GM12891 (cell line): ENCODE measurements around the gene ULK2.

Source experiments
- POLR2A ChIP-seq: IDR thresholded peaks from 2 replicates; pipeline ENCODE4 v1.6.1; 2011; ENCODE audit warnings: low read depth, low read length, control low read depth
- POLR2AphosphoS5 ChIP-seq: IDR thresholded peaks from 2 replicates; pipeline ENCODE4 v1.6.1; 2011; ENCODE audit warnings: low read depth, low read length, control low read depth
- SPI1 ChIP-seq: IDR thresholded peaks from 2 replicates; pipeline ENCODE4 v1.6.1; 2011; ENCODE audit warnings: low read depth, low read length, control low read depth
- TAF1 ChIP-seq: IDR thresholded peaks from 2 replicates; pipeline ENCODE4 v1.6.1; 2011; ENCODE audit warnings: low read depth, low read length, control low read depth

DNA sequence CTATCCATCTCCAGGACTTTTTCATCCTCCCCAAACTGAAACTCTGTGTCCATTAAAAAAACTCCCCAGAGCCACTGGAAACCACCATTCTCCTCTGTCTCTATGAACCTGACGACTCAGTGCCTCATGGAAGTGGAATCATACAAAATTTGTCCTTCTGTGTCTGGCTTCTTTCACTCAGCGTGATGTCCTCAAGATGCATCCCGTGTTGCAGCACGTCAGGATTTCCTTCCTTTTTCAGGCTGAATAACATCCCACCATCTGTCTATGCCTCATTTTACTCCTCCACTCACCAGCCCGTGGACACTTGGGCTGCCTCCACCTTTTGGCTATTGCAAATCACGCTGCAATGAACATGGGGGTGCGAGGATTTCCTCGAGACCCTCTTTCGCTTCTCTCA is 107.0 kb downstream of the ULK2 start:
- TF ChIP-seq POLR2AphosphoS5, result no peak
- TF ChIP-seq POLR2A, result no peak
- TF ChIP-seq SPI1, result no peak
- TF ChIP-seq TAF1, result no peak
